Measurements from ENCODE around the gene ZFYVE27. TPM values are rescaled to one million over a fixed set of nuclear protein-coding genes. Genes with fewer than 3 reads are reported as not detected.
A peak's percentile ranks its signal among the peaks of the same experiment; 100 is the strongest.

ZFYVE27 gene
- total RNA-seq, 4 donors from 2014 or later = 10.1 to 16.0 (median 13.4) TPM

GRCh38 chr10:97788552-97789442 is 51.9 kb downstream of the ZFYVE27 start:
- no peaks in the 10 kb centered on the region for H3K9me3 ChIP-seq
- H3K27ac ChIP-seq = no peak overlapping the region
- peaks cover 0 to 49% (median 0%) of the 10 kb centered on the region in 4 donors for H3K27me3 ChIP-seq
- TF ChIP-seq POLR2A (IDR thresholded peaks at IDR 0.05) (no peak), CTCF (IDR thresholded peaks at IDR 0.05) (no peak)
- intact Hi-C loops (cut with DNase I) = no loop called here
- no peaks in the 10 kb centered on the region for H3K36me3 ChIP-seq
- no peak for DNase-seq
- 15 to 20% methylated on average over 11 to 19 of the region's 22 CpGs for WGBS, 2 donors
- H3K4me1 ChIP-seq = peaks cover 0 to 15% (median 0%) of the 10 kb centered on the region in 3 donors
- H3K4me3 ChIP-seq = no peak overlapping the region

- no peak for DNase-seq
- no peak overlapping the region for H3K4me3 ChIP-seq
- intact Hi-C loops (cut with DNase I) = no loop called here
- no peaks in the 10 kb centered on the region for H3K36me3 ChIP-seq
- H3K9me3 ChIP-seq = no peaks in the 10 kb centered on the region
- peaks cover 0 to 51% (median 0%) of the 10 kb centered on the region in 4 donors for H3K27me3 ChIP-seq
- WGBS, 2 donors = 71 to 75% methylated on average over 4 to 5 of the region's 6 CpGs
- H3K27ac ChIP-seq = no peak overlapping the region
- TF ChIP-seq POLR2A (IDR thresholded peaks at IDR 0.05) (no peak), CTCF (IDR thresholded peaks at IDR 0.05) (no peak)
- peaks cover 0 to 15% (median 0%) of the 10 kb centered on the region in 3 donors for H3K4me1 ChIP-seq
Measured at GRCh38 chr10:97789770-97790397, 53.0 kb downstream of the ZFYVE27 start.

- H3K9me3 ChIP-seq = no peaks in the 10 kb centered on the region
- WGBS, 2 donors = 15 to 63% methylated on average over 2 to 6 of the region's 13 CpGs
- DNase-seq = no peak
- no peak overlapping the region for H3K4me3 ChIP-seq
- H3K36me3 ChIP-seq = no peaks in the 10 kb centered on the region
- H3K27ac ChIP-seq = no peak overlapping the region
- peaks cover 0 to 8% (median 0%) of the 10 kb centered on the region in 3 donors for H3K4me1 ChIP-seq
- TF ChIP-seq POLR2A (IDR thresholded peaks at IDR 0.05) (no peak), CTCF (IDR thresholded peaks at IDR 0.05) (peak; percentile 45 to 90 (median 84))
- intact Hi-C loops (cut with DNase I) = loop anchor here (2.0 kb wide), 1 partner anchor 77 kb away; no protein-coding TSS in a partner anchor
- peaks cover 0 to 56% (median 0%) of the 10 kb centered on the region in 4 donors for H3K27me3 ChIP-seq
Measured at GRCh38 chr10:97791824-97792721, 55.1 kb downstream of the ZFYVE27 start.

GRCh38 chr10:97795886-97796285 is 59.0 kb downstream of the ZFYVE27 start:
- Histone ChIP-seq H3K36me3 (no peaks in the 10 kb centered on the region), H3K27ac (no peak overlapping the region), H3K4me3 (no peak overlapping the region), H3K9me3 (peaks cover 0 to 11% (median 4%) of the 10 kb centered on the region in 3 donors), H3K27me3 (peaks cover 0 to 52% (median 0%) of the 10 kb centered on the region in 4 donors), H3K4me1 (no peaks in the 10 kb centered on the region)
- WGBS, 2 donors = 69 to 74% methylated on average over 4 of the region's 4 CpGs
- intact Hi-C loops (cut with DNase I) = no loop called here
- DNase-seq = no peak
- no peak for TF ChIP-seq POLR2A (IDR thresholded peaks at IDR 0.05)
- TF ChIP-seq CTCF (IDR thresholded peaks at IDR 0.05) = no peak

Measured in esophagus squamous epithelium (tissue), 5 donors.